GM18861 (cell line): ENCODE data around the gene ZNF253.
"Not testable (repeated sequence)": the region's sequence is repeated elsewhere in the genome, so short reads cannot be mapped to it uniquely, and the experiment has no call there.

ENCODE experiments used
- ATAC-seq: cut with Tn5 transposase; IDR thresholded peaks from one replicate; pipeline ENCODE4 v1.9.1; 2021; ENCODE audit not compliant: unreplicated experiment

Gene ZNF253

GRCh38 chr19:19865750-19866610, at the start of gene ZNF253:
Gene ZNF253, plus strand, starts transcription at chr19:19865882. Its CDS starts 115 bp downstream, at chr19:19865997.
- ATAC-seq, result peak; percentile 93

- ATAC-seq, result no peak
Observed at GRCh38 chr19:19816679-19817078, 49.0 kb upstream of the ZNF253 start.

DNA sequence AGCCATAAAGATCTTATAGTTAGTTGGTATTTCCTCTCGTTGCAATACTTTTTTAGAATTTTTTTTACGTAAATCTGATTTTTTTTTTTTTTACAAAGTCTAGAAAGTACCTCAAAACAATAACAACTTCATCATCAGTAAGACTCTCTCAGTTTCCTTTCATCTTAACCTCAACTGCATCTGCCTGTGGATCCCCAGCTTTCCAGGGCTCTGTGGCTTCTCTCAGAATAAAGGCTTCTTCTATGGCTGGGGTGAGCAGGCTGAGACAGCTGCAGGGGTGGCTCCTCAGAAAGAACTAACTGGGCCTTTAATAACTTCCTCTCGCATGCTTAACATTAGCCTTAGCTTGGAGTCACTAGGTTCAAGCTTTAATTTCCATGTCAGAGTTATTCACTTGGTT, 48.3 kb upstream of the ZNF253 start:
- no peak for ATAC-seq

DNA sequence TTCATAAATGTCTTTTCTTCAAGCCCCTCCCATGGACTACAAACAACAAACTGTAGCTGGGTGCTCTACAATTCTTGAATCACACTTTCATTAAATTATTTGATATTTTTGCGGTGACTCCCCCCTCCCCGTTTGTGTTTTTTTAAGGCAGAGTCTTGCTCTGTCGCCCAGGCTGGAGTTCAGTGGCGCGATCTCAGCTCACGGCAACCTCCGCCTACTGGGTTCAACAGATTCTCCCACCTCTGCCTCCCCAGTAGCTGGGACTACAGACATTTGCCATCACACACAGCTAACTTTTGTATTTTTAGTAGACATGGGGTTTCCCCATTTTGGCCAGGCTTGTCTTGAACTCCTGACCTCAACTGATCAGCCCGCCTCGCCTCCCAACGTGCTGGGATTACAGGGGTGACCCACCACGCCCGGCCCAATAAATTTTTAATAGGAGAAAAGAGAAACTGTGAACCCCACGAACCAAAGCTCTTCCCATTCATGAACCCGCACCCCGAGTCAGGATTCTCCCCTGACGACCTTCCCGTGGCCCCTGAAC, 44.8 kb upstream of the ZNF253 start:
- ATAC-seq, result no peak

DNA sequence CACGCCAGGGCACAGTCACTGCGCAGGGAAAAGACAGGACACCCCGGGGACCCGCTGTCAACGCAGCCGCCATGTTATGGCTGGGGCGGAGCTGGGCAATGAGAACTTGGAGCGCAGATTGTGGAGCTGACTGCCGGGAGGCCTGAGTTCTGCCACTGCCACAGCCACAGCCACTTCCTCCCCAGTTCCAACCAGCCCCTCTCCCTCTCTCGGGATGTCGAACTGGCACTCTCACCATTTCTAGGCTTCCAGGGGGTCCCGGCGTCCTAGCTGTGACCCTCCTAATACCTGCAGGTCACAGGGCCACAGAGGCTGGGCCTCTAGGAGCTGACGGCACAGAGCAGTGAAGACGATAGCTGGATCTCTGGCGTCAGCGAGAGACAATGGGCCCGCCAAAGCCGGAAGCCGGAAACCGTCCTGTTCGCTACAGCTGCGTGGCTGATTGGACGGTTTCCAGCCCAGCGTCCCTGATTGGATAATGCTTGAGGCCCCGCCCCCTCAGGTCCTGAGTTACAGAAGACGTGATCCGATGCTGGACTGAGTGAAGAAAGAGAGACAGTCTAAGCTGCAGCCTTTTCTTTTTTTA, 44.2 kb upstream of the ZNF253 start, which contains the start of gene ZNF506:
Gene ZNF506 (minus strand): TSS at position 385 of the 586 bp plus-strand sequence. CDS start 147 bp downstream, at position 238.
- ATAC-seq, result peak; percentile 79

- not testable (repeated sequence) for ATAC-seq
Observed at GRCh38 chr19:19821976-19822375, 43.7 kb upstream of the ZNF253 start.

- peak; percentile 39 for ATAC-seq
Observed at GRCh38 chr19:19823916-19824315, 41.8 kb upstream of the ZNF253 start.

DNA sequence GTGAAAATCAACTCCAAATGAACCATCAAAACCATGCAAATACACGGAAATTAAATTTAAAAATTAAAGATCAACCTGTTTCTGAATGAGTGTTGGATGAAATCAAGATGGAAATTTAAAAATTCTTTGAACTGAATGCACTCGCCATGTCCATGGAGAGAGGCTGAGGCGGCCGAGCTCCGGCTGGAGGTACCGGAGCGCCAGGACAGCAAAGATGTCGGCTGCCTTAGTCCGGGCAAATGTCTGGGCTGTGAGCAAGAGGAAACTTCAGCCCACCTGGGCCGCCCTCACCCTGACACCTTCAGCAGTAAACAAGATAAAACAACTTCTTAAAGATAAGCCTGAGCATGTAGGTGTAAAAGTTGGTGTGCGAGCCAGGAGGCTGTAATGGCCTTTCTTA, 38.8 kb upstream of the ZNF253 start:
- no peak for ATAC-seq

GRCh38 chr19:19835560-19836038, 30.1 kb upstream of the ZNF253 start:
- ATAC-seq, result no peak

- ATAC-seq, result no peak
Observed at GRCh38 chr19:19847781-19848180, 17.9 kb upstream of the ZNF253 start.

GRCh38 chr19:19849056-19849455, 16.6 kb upstream of the ZNF253 start:
- ATAC-seq, result no peak

- ATAC-seq, result not testable (repeated sequence)
Observed at GRCh38 chr19:19851740-19852139, 13.9 kb upstream of the ZNF253 start.

DNA sequence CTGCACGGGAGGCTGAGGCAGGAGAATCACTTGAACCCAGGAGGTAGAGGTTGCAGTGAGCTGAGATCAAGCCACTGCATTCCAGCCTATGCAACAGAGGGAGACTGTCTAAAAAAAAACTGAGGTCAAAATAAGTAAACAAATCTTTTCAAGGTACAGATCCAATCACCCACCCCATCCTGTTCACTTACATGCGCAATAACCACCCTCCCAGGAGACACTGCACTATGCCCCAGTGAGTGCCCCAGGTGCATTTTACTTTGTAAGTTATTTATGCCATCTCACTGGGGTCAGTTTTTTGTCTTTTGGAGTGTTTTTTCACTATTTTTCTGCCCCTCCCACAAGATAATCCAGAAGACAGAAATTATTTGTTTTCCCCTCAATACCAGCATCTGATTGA, 6.9 kb upstream of the ZNF253 start:
- ATAC-seq, result no peak

DNA sequence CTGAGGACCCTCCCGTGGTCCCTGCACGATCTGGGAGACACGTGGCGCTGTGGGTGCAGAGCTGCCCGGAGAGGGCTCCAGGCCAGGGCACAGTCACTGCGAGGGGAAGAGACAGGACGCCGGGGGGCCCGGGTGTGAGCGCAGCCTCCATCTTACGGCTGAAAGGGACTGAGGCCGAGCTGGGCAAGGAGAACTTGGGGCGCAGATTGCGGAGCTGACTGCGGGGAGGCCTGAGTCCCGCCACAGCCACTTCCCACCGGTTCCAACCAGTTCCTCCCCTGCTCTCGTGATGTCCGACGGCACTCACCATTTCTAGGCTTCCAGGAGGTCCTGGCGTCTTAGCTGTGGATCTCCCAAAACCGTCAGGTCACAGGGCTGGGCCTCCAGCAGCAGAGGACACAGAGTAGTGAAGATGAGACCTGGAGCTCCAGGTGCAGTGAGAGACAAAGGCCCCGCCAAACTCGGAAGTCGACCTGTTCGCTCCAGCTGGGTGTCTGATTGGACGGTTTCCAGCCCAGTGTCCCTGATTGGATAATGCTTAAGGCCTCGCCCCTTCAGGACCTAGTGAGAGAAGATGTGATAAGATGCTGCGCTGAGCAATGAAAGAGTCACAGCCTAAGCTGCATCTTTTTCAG, 4.8 kb upstream of the ZNF253 start:
- ATAC-seq, result no peak

GRCh38 chr19:19866611-19867248, 1.0 kb downstream of the ZNF253 start:
- ATAC-seq, result no peak

DNA sequence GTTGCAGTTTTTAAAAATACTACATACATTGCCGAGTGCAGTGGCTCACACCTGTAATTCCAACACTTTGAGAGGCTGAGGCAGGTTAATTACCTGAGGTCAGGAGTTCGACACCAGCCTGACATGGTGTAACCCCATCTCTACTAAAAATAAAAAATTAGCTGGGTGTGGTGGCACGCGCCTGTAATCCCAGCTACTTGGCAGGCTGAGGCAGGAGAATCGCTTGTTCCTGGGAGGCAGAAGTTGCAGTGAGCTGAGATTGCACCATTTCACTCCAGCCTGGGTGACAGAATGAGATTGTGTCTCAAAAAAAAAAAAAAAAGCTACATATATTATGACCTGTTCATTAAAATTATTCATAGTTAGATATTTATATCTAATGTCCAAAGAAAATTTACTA, 4.4 kb downstream of the ZNF253 start:
- not testable (repeated sequence) for ATAC-seq

DNA sequence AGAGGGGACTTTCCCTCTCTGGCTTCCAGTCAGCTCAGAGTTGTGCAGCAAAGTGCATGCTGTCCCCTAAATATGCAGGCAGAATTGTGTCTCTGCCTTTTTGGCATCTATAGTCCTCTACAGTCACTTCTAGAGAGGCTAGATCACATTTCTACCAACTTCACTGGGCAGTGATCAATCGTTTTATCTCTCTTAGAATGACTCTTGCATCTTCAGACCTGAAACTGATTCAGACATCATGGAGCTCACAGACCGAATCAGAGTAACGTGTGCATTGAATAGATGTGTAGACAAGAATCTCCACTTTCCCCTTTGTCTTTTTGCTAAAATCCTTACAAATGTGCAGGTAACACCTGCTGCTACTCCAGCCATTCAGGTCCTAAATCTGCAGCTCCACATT, 6.2 kb downstream of the ZNF253 start:
- no peak for ATAC-seq

- no peak for ATAC-seq
Observed at GRCh38 chr19:19873381-19873780, 7.7 kb downstream of the ZNF253 start.

- no peak for ATAC-seq
Observed at GRCh38 chr19:19877724-19878123, 12.0 kb downstream of the ZNF253 start.

DNA sequence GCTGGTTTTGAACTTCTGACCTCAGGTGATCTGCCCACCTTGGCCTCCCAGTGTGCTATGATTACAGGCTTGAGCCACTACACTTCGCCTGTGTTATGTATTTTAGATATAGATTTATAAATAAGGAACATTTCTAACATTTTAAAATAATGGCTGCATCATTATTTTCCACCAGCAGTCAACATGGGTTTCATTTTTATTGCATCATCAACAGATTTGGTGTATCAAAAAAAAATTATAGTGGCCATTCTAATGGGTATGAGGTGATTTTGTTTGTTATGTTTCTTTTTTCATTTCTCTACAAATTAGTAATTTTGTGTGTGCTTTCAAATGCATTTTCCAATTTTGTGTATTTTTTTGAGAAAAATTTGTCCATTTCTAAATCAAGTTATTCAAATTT, 18.9 kb downstream of the ZNF253 start:
- no peak for ATAC-seq
